ENCODE results near the gene ADGB. TPM values are rescaled to one million over a fixed set of nuclear protein-coding genes. Genes with fewer than 3 reads are reported as not detected.
"Not testable (repeated sequence)": the region's sequence is repeated elsewhere in the genome, so short reads cannot be mapped to it uniquely, and the experiment has no call there.

Gene ADGB
- total RNA-seq, 1 donor from 2014 or later: not detected

- no peak for DNase-seq (ENCODE audit: low read depth)
Measured at GRCh38 chr6:146767632-146768031, 168.9 kb downstream of the ADGB start.

- no peak for DNase-seq (ENCODE audit: low read depth)
Measured at GRCh38 chr6:146768722-146769121, 169.9 kb downstream of the ADGB start.

- DNase-seq (ENCODE audit: low read depth): no peak
Measured at GRCh38 chr6:146770275-146770964, 171.6 kb downstream of the ADGB start.

GRCh38 chr6:146770965-146771735, 172.4 kb downstream of the ADGB start:
- no peak for DNase-seq (ENCODE audit: low read depth)

GRCh38 chr6:146775220-146775619, 176.4 kb downstream of the ADGB start:
- peak; percentile 11 for DNase-seq (ENCODE audit: low read depth)

GRCh38 chr6:146781836-146782235, 183.1 kb downstream of the ADGB start:
- no peak for DNase-seq (ENCODE audit: low read depth)

- peak; percentile 23 for DNase-seq (ENCODE audit: low read depth)
Measured at GRCh38 chr6:146785001-146785585, 186.3 kb downstream of the ADGB start.

GRCh38 chr6:146787876-146788508, 189.2 kb downstream of the ADGB start:
- DNase-seq (ENCODE audit: low read depth): peak; percentile 12

GRCh38 chr6:146790561-146791091, 191.9 kb downstream of the ADGB start:
- DNase-seq (ENCODE audit: low read depth): no peak

- DNase-seq (ENCODE audit: low read depth): no peak
Measured at GRCh38 chr6:146791930-146792329, 193.2 kb downstream of the ADGB start.

GRCh38 chr6:146793218-146793617, 194.4 kb downstream of the ADGB start:
- not testable (repeated sequence) for DNase-seq (ENCODE audit: low read depth)

- no peak for DNase-seq (ENCODE audit: low read depth)
Measured at GRCh38 chr6:146795479-146796133, 196.8 kb downstream of the ADGB start.

- not testable (repeated sequence) for DNase-seq (ENCODE audit: low read depth)
Measured at GRCh38 chr6:146803167-146803566, 204.4 kb downstream of the ADGB start.

GRCh38 chr6:146803601-146804000, 204.8 kb downstream of the ADGB start:
- no peak for DNase-seq (ENCODE audit: low read depth)

GRCh38 chr6:146805546-146806325, 207.0 kb downstream of the ADGB start:
- DNase-seq (ENCODE audit: low read depth): no peak

- not testable (repeated sequence) for DNase-seq (ENCODE audit: low read depth)
Measured at GRCh38 chr6:146809014-146809413, 210.2 kb downstream of the ADGB start.

- DNase-seq (ENCODE audit: low read depth): not testable (repeated sequence)
Measured at GRCh38 chr6:146812811-146813321, 214.1 kb downstream of the ADGB start.

GRCh38 chr6:146813554-146813953, 214.8 kb downstream of the ADGB start:
- peak; percentile 19 for DNase-seq (ENCODE audit: low read depth)

- DNase-seq (ENCODE audit: low read depth): no peak
Measured at GRCh38 chr6:146814148-146814750, 215.5 kb downstream of the ADGB start.
